ENCODE measurements around the gene ODC1. TPM values are rescaled to one million over a fixed set of nuclear protein-coding genes. Genes with fewer than 3 reads are reported as not detected.
"Not testable (repeated sequence)": the region's sequence is repeated elsewhere in the genome, so short reads cannot be mapped to it uniquely, and the experiment has no call there.

Gene ODC1
- total RNA-seq, 1 donor from 2014 or later: 82.8 TPM

DNA sequence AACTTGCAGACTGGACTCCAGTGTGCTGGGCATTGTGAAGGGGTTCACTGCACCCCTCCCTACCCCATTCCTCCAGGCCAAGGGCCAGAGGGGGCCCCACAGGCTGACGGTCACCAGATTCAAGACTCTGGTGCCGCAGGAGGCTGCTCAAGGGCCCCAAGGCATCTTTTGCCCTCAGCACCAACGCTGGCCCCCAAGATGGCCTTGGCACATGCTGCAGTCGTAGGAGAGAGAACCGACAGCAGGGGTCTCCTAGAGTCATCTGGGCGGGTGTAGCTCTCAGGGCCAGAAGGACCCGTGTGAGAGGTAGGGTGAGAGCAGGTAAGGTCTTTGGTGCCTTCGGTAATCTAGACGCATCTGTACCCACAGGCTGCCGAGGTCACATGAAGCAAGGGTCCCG lies 18.7 kb upstream of the ODC1 start:
- TF ChIP-seq, protein P1, sequence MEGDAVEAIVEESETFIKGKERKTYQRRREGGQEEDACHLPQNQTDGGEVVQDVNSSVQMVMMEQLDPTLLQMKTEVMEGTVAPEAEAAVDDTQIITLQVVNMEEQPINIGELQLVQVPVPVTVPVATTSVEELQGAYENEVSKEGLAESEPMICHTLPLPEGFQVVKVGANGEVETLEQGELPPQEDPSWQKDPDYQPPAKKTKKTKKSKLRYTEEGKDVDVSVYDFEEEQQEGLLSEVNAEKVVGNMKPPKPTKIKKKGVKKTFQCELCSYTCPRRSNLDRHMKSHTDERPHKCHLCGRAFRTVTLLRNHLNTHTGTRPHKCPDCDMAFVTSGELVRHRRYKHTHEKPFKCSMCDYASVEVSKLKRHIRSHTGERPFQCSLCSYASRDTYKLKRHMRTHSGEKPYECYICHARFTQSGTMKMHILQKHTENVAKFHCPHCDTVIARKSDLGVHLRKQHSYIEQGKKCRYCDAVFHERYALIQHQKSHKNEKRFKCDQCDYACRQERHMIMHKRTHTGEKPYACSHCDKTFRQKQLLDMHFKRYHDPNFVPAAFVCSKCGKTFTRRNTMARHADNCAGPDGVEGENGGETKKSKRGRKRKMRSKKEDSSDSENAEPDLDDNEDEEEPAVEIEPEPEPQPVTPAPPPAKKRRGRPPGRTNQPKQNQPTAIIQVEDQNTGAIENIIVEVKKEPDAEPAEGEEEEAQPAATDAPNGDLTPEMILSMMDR (IDR thresholded peaks at IDR 0.05): no peak
- Histone ChIP-seq H3K9me3 (no peaks in the 10 kb centered on the region), H3K4me3 (no peak overlapping the region), H3K4me1 (no peaks in the 10 kb centered on the region), H3K36me3 (no peaks in the 10 kb centered on the region), H3K27ac (no peak overlapping the region), H3K27me3 (no peaks in the 10 kb centered on the region)
- no peak for DNase-seq (ENCODE audit: low spot score in 2 of 2)
- intact Hi-C loops (cut with DNase I): no loop called here

DNA sequence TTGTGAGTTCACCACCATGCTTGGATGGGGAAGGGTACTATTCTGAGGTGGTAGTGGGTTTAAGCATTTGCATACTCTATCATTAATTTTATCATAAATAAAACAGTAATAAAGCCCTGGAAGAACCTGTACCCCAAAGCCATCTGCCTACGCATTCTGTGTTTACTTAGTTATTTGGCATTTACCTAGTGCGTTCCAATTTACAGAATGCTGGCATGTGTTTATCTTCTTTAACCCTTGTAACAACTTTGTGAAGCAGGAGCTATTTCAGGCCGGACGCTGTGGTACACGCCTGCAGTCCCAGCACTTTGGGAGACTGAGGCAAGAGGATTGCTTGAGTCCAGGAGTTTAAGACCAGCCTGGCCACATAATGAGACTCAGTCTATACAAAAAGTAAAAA lies 17.8 kb upstream of the ODC1 start:
- intact Hi-C loops (cut with DNase I): no loop called here
- no peak overlapping the region for H3K4me3 ChIP-seq
- DNase-seq (ENCODE audit: low spot score in 2 of 2): no peak
- H3K36me3 ChIP-seq: no peaks in the 10 kb centered on the region
- no peaks in the 10 kb centered on the region for H3K27me3 ChIP-seq
- no peak overlapping the region for H3K27ac ChIP-seq
- no peaks in the 10 kb centered on the region for H3K4me1 ChIP-seq
- no peaks in the 10 kb centered on the region for H3K9me3 ChIP-seq
- TF ChIP-seq, protein P1 (IDR thresholded peaks at IDR 0.05): no peak

DNA sequence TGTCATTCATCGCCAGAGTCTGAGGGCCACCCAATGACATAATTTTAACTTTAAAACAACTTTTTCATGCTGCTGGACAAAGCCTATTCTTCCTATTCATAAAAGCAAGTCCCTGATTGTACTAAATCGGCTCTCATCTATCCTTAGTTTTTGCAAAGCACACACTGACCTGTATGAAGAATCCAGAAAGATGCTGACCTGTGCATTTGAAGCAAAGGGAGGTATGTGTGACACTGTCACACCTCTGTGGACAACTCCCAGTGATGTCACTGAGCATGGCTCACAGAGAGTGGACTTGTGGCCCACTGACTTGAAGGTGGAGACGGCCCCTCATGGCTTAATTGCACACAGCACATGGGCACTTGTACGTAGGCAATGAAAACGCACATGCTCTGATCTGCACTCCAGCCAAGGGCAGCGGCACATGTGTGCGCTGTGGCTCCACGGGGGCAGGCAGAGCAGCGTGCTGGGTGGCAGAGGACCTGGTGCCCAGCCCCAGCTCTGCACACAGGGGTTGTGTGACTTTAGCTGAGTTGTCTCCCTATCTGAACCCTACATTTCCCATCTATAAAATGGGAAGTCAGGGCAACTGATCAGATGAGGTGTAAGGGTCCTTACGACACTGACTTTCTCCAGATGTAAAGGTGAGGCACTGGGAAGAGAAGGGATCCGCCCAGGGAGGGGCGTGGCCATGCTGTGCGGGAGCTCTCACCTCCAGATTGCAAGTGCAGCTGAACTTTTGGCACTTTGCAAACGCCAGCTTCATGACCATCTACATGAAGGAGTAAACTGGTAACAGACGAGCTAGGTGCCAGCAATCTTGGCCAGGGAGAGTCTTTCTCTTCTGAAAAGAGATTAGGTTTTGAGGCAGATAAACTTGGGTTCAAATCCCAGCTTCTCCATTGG lies 14.3 kb upstream of the ODC1 start:
- H3K36me3 ChIP-seq: no peaks in the 10 kb centered on the region
- no peak overlapping the region for H3K4me3 ChIP-seq
- H3K9me3 ChIP-seq: no peaks in the 10 kb centered on the region
- H3K4me1 ChIP-seq: peaks cover 0 to 6% of the 10 kb centered on the region in 2 donors
- no peak overlapping the region for H3K27ac ChIP-seq
- intact Hi-C loops (cut with DNase I): no loop called here
- no peaks in the 10 kb centered on the region for H3K27me3 ChIP-seq
- peak in 1 of 2 donors; percentile 58 for DNase-seq (ENCODE audit: low spot score in 2 of 2)
- TF ChIP-seq, protein P1 (IDR thresholded peaks at IDR 0.05): no peak

DNA sequence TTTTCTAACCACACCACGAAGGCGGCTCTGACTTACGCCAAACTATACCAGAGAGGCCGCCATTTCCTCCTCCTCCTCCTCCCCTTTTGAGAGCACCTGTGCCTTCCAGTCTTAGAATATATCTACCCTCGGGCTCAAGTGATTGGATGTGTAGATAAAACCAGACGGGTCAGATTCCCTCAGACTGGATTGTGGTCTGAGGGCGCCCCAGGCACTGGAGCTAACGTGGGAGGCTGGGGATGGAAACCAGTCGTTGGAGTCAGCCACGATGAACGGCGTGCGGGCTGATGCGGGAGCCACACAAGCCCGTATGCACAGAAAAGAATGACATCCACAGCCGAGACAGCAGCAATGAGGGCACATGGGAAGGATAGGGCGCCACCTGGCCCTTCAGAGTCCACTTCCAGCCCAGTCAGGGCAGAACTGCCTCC lies 12.3 kb upstream of the ODC1 start:
- Histone ChIP-seq H3K27ac (no peak overlapping the region), H3K4me3 (no peak overlapping the region), H3K36me3 (no peaks in the 10 kb centered on the region), H3K27me3 (no peaks in the 10 kb centered on the region), H3K4me1 (peaks cover 0 to 6% of the 10 kb centered on the region in 2 donors), H3K9me3 (no peaks in the 10 kb centered on the region)
- TF ChIP-seq, protein P1 (IDR thresholded peaks at IDR 0.05): no peak
- intact Hi-C loops (cut with DNase I): no loop called here
- DNase-seq (ENCODE audit: low spot score in 2 of 2): no peak

DNA sequence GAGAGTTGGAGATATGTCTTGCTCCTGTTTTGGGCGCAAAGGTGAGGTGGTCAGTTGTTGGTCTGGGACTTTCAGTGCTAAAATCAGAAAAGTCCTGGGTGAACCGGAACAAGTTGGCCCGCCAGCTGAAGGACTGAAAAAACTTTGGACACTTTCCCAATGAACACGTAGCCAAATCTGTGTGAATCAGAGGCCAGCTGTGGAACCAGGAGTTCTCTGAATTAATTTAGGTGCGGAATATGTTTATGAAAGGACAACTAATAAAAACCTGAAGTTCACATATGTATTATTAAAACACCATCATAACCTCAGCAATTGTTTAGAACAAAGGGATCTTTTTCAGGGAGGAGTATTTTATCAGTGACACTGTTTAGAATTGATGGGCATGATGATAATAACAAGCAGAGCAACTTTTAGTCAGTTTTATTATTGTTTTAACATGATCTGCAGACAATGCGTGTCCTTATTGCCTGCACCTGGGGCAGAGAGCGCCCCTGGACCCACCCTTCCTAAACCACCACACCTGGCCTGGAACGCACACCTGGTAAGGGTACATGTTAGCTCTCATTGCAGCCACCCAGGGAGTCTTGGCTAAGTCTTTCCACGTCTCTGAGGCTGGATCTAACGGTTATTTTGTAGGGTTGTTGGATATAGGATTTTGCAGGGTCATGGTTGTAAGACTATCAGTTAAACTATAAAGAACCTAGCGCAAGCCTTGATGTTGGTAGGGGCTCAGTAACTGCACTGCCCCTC lies 9.9 kb upstream of the ODC1 start:
- H3K9me3 ChIP-seq: no peaks in the 10 kb centered on the region
- peaks cover 0 to 21% of the 10 kb centered on the region in 2 donors for H3K4me1 ChIP-seq
- TF ChIP-seq, protein P1 (IDR thresholded peaks at IDR 0.05): no peak
- H3K4me3 ChIP-seq: no peak overlapping the region
- peak overlapping the region in 1 of 2 donors; percentile 1 for H3K27ac ChIP-seq
- no peaks in the 10 kb centered on the region for H3K27me3 ChIP-seq
- no peak for DNase-seq (ENCODE audit: low spot score in 2 of 2)
- intact Hi-C loops (cut with DNase I): loop anchor here (10.0 kb wide), 1 partner anchor 227 kb away; the partner anchor contains the start of gene NOL10
- H3K36me3 ChIP-seq: no peaks in the 10 kb centered on the region

DNA sequence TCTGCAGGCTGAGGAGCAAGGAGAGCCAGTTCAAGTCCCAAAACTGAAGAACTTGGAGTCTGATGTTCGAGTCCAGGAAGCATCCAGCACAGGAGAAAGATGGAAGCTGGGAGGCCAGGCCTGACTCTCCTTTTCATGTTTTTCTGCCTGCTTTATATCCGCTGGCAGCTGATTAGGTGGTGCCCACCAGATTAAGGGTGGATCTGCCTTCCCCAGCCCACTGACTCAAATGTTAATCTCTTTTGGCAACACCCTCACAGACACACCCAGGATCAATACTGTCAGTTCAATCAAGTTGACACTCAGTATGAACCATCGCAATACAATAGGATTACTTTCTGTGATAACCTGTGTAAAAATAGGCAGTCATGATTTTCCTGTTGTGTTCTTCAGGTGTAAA lies 9.1 kb upstream of the ODC1 start:
- DNase-seq (ENCODE audit: low spot score in 2 of 2); H3K4me3 ChIP-seq; H3K36me3 ChIP-seq; H3K27me3 ChIP-seq; H3K9me3 ChIP-seq; H3K27ac ChIP-seq: not testable (repeated sequence)
- H3K4me1 ChIP-seq: peaks cover 0 to 21% of the 10 kb centered on the region in 2 donors
- intact Hi-C loops (cut with DNase I): loop anchor here (10.0 kb wide), 1 partner anchor 228 kb away; the partner anchor contains the start of gene NOL10

All from ascending aorta (tissue), 2 donors.